GM12878 (cell line): ENCODE data around the gene CNNM1. TPM values are rescaled to one million over a fixed set of nuclear protein-coding genes. Genes with fewer than 3 reads are reported as not detected.
A peak's percentile ranks its signal among the peaks of the same experiment; 100 is the strongest.

Source experiments
- ATAC-seq: fragments of 200-7000 bp; cut with Tn5 transposase; 3 replicates; pipeline ENCODE4 v1.9.1; 2020; ENCODE audit warnings: mild to moderate bottlenecking, moderate library complexity
- BruUV-seq: library from RNA; stranded (reverse); fragments of 400-500 nt; replicated peaks from 2 replicates; lab custom pipeline; 2021; lab: Mats Ljungman, UMichigan
- CTCF ChIA-PET: fragments of 300-600 bp; sonication (Branson Sonifier 250); formaldehyde crosslinking; extraction: SDS; loops from one replicate; lab custom pipeline; 2021; ENCODE audit warnings: inconsistent platforms; lab: Yijun Ruan, JAX
- POLR2A ChIA-PET: fragments of 350-600 bp; formaldehyde crosslinking; extraction: SDS; loops from one replicate; lab custom pipeline; 2021; ENCODE audit warnings: inconsistent platforms; lab: Charles Lee
- RAD21 ChIA-PET: fragments of 300-600 bp; sonication (Branson Sonifier 250); formaldehyde crosslinking; loops from one replicate; lab custom pipeline; 2023; ENCODE audit warnings: antibody characterized with exemption; ENCODE audit not compliant: unreplicated experiment; lab: Charles Lee
- SMC1A ChIA-PET: fragments of 300-600 bp; sonication (Branson Sonifier 250); formaldehyde crosslinking; loops from one replicate; lab custom pipeline; 2023; ENCODE audit not compliant: unreplicated experiment, uncharacterized antibody; lab: Charles Lee
- DNase-seq: peaks from one replicate; pipeline ENCODE4 v3.0.0-alpha.2; 2011; ENCODE audit warnings: low read depth, low spot score
- FAIRE-seq: peaks from 3 replicates; lab custom pipeline; 2011; peaks lifted over from hg19 to GRCh38; lab: Jason Lieb, UNC
- H2AFZ ChIP-seq: 2 replicates; pipeline ENCODE4 v1.6.0; 2011; ENCODE audit warnings: low read depth, low read length, control low read depth; ENCODE audit not compliant: control insufficient read depth
- H3K27ac ChIP-seq: 2 replicates; pipeline ENCODE4 v1.5.1; 2011; ENCODE audit warnings: control low read depth; ENCODE audit not compliant: control insufficient read depth, insufficient read depth
- H3K27me3 ChIP-seq, 2 experiments: replicated peaks in 1 of 2; 2 replicates each; pipeline versions ENCODE4 v1.6.0 to v1.6.1; 2011; ENCODE audit warnings: low read length in 1 of 2; ENCODE audit not compliant: control insufficient read depth in 2 of 2, insufficient read depth in 2 of 2
- H3K36me3 ChIP-seq, 2 experiments: 2 replicates each; pipeline ENCODE4 v1.5.1; 2011; ENCODE audit warnings: low read length in 1 of 2; ENCODE audit not compliant: control insufficient read depth in 2 of 2, insufficient read depth in 2 of 2
- H3K4me1 ChIP-seq: 2 replicates; pipeline ENCODE4 v1.6.1; 2011; ENCODE audit warnings: mild to moderate bottlenecking, low read length, moderate library complexity, mixed read lengths; ENCODE audit not compliant: control insufficient read depth, insufficient read depth
- H3K4me2 ChIP-seq: 2 replicates; pipeline ENCODE4 v1.6.0; 2011; ENCODE audit warnings: control low read depth; ENCODE audit not compliant: control insufficient read depth, insufficient read depth
- H3K4me3 ChIP-seq: fragments of 200-600 bp; sonication (generic); 2 replicates; pipeline ENCODE4 v1.5.1; 2016
- H3K79me2 ChIP-seq: 2 replicates; pipeline ENCODE4 v1.6.0; 2011; ENCODE audit warnings: low read length; ENCODE audit not compliant: control insufficient read depth, insufficient read depth
- H3K9ac ChIP-seq: 2 replicates; pipeline ENCODE4 v1.8.0; 2011; ENCODE audit warnings: low read length, control low read depth, mixed read lengths; ENCODE audit not compliant: control insufficient read depth, insufficient read depth
- H3K9me3 ChIP-seq: replicated peaks from 3 replicates; pipeline ENCODE4 v1.5.1; 2011; ENCODE audit warnings: mild to moderate bottlenecking, low read length; ENCODE audit not compliant: control insufficient read depth, insufficient read depth
- H4K20me1 ChIP-seq: 2 replicates; pipeline ENCODE4 v1.6.0; 2011; ENCODE audit not compliant: control insufficient read depth, insufficient read depth
- CBX3 ChIP-seq: fragments of 200-600 bp; sonication (generic); IDR thresholded peaks from 2 replicates; pipeline ENCODE4 v1.6.1; 2016; ENCODE audit warnings: low read depth, borderline replicate concordance
- GATAD2B ChIP-seq: fragments of 450-650 bp; conservative IDR thresholded peaks from 2 replicates; pipeline ENCODE4 v1.6.1; 2017; ENCODE audit warnings: low read depth, mild to moderate bottlenecking, moderate library complexity
- KDM1A ChIP-seq: fragments of 200-600 bp; sonication (generic); IDR thresholded peaks from 2 replicates; pipeline ENCODE4 v1.6.1; 2016; ENCODE audit warnings: borderline replicate concordance
- MEF2A ChIP-seq: IDR thresholded peaks from 2 replicates; pipeline ENCODE4 v1.6.1; 2011; ENCODE audit warnings: low read depth, mild to moderate bottlenecking, low read length, moderate library complexity; ENCODE audit not compliant: insufficient read depth
- MEF2B ChIP-seq: fragments of 450-650 bp; IDR thresholded peaks from 2 replicates; pipeline ENCODE4 v1.6.1; 2018; ENCODE audit warnings: mild to moderate bottlenecking, moderate library complexity; ENCODE audit not compliant: partially characterized antibody, poor library complexity, severe bottlenecking
- MXI1 ChIP-seq: fragments of 150-350 bp; IDR thresholded peaks from 2 replicates; pipeline ENCODE4 v1.6.1; 2011; ENCODE audit warnings: low read depth, mild to moderate bottlenecking, inconsistent platforms, low read length, improper control_type of control experiment
- NFYA ChIP-seq: IDR thresholded peaks from 2 replicates; pipeline ENCODE4 v1.6.1; 2011; ENCODE audit warnings: low read depth, mild to moderate bottlenecking, low read length, improper control_type of control experiment, borderline replicate concordance
- NR2F1 ChIP-seq: fragments of 450-650 bp; conservative IDR thresholded peaks from 2 replicates; pipeline ENCODE4 v1.6.1; 2017; ENCODE audit warnings: mild to moderate bottlenecking
- PAX8 ChIP-seq: fragments of 450-650 bp; IDR thresholded peaks from 2 replicates; pipeline ENCODE4 v1.6.1; 2017; ENCODE audit warnings: mild to moderate bottlenecking, moderate library complexity
- RB1 ChIP-seq: fragments of 450-650 bp; formaldehyde crosslinking; IDR thresholded peaks from 2 replicates; pipeline ENCODE4 v1.6.1; 2017; ENCODE audit warnings: mild to moderate bottlenecking, borderline replicate concordance
- RBBP5 ChIP-seq: fragments of 200-600 bp; sonication (generic); conservative IDR thresholded peaks from 2 replicates; pipeline ENCODE4 v1.6.1; 2016
- RELA ChIP-seq: fragments of 450-650 bp; IDR thresholded peaks from 2 replicates; pipeline ENCODE4 v1.8.0; 2014; ENCODE audit warnings: borderline replicate concordance; ENCODE audit not compliant: partially characterized antibody
- RUNX3 ChIP-seq: IDR thresholded peaks from 2 replicates; pipeline ENCODE4 v1.6.1; 2012; ENCODE audit warnings: low read length, inconsistent platforms
- ZNF217 ChIP-seq: fragments of 450-650 bp; IDR thresholded peaks from 2 replicates; pipeline ENCODE4 v1.6.1; 2017; ENCODE audit warnings: antibody characterized with exemption, mild to moderate bottlenecking
- ZNF274 ChIP-seq: IDR thresholded peaks from one replicate; pipeline ENCODE4 v1.8.0; 2011; ENCODE audit not compliant: insufficient read length, insufficient read depth
- WGBS: methylation state at CpG from one replicate; pipeline ENCODE4 v1.1.6; 2016; ENCODE audit warnings: low lambda C conversion rate; ENCODE audit not compliant: insufficient replicate concordance, insufficient coverage; ENCODE audit errors: missing lambda C conversion rate; 5-methylcytosine and 5-hydroxymethylcytosine counted together
- in situ Hi-C: fragments of 300-500 bp; cut with MboI; formaldehyde crosslinking; loops from 9 replicates; pipeline ENCODE4 v1.14.3; 2018; ENCODE audit warnings: mixed read lengths
- intact Hi-C: fragments of 100-400 bp; cut with micrococcal nuclease; formaldehyde crosslinking; loops from one replicate; pipeline ENCODE4 v1.14.2; 2022; ENCODE audit not compliant: unreplicated experiment
- polyA plus RNA-seq, 11 experiments: library from polyadenylated mRNA; depleted of rRNA in 4 of 11; unstranded in 6 of 11; stranded (reverse) in 5 of 11; fragments of >200 nt; fragmentation: Nextera tagmentation in 4 of 11; fragmentation: Illumina TruSeq in 1 of 11; extraction: Ambion mirVana in 4 of 11; extraction: Trizol in 1 of 11; gene quantifications; 1 replicate in 1 of 11; 2 replicates in 10 of 11; pipeline versions ENCODE4 v1.2.1 to v1.2.3, GENCODE V29; 2011 to 2016; ENCODE audit warnings: inconsistent platforms in 2 of 11, missing spikeins in 2 of 11, low read depth in 1 of 11
- total RNA-seq, 4 experiments: library from RNA; depleted of rRNA in 3 of 4; stranded (reverse); fragments of >200 nt in 3 of 4; fragmentation: Illumina TruSeq in 1 of 4; extraction: Trizol in 1 of 4; gene quantifications; 2 replicates each; pipeline versions ENCODE4 v1.2.1 to v1.2.3, GENCODE V29; 2013 to 2021

CNNM1 gene
- total and polyA plus RNA-seq, 10 of the 15 experiments (the other 5 are each of a cell fraction or from before 2014, with no cell fraction given) = 0.01 TPM; not detected in 9

DNA sequence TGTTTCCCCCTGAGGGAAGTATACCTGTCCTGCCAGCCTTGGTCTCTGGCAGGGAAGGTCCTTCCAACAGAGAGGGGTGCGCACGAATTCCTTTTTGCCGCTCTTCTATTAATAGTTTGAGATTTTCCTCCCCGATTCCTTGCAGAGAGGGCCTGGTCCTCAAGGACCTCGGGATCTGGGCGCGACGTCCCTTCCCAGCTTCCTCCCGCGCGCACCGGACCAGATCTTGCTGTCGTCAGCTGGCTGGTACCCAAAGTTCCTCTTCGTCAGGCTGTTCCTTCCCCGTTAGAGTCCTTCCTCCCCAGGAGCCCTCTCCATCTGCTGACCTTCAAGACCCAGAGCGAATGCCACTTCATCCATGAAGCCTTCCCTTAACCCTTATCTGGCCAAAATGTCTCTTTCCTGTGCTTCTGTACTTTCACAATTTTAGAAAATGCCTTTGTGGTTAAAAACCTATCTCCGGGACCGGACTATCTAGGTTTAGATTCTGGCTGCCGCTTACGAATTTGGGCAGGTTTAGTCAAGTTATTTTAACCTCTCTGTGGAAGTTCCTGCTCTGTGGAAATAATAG, 102.1 kb downstream of the CNNM1 start (continued):
- TF ChIP-seq PAX8 (no peak), RELA (no peak), MEF2B (no peak), NFYA (no peak), MXI1 (no peak), MEF2A (no peak), RUNX3 (peak; percentile 24; the same call in 1 of the 2 replicates), NR2F1 (peak; percentile 27; the same call in 1 of the 2 replicates), CBX3 (no peak), GATAD2B (no peak)

DNA sequence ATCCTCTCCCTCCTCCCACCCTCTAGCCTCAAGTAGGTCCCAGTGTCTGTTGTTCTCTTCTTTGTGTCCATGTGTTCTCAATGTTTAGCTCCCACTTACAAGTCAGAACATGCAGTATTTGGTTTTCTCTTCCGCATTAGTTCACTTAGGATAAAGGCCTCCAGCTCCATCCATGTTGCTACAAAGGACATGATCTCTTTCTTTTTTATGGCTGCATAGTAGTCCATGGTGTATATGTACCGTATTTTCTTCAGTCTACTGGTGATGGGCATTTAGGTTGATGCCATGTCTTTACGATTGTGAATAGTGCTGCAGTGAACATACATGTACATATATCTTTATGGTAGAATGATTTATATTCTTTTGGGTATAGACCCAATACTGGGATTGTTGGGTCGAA, 102.9 kb downstream of the CNNM1 start:
- no peak for TF ChIP-seq ZNF274
- no peak for TF ChIP-seq KDM1A
- no peak for TF ChIP-seq RBBP5
- no peak for TF ChIP-seq ZNF217
- TF ChIP-seq CBX3 = no peak
- no peak for TF ChIP-seq RB1
- Histone ChIP-seq H3K4me1 (peaks cover 4% of the 10 kb centered on the region; the same call in 1 of the 2 replicates), H3K79me2 (peaks cover 32% of the 10 kb centered on the region), H3K4me2 (peak overlapping the region; percentile 72), H4K20me1 (no peaks in the 10 kb centered on the region), H2AFZ (no peak overlapping the region), H3K27ac (no peak overlapping the region), H3K4me3 (peak overlapping the region; percentile 75), H3K36me3 (no peaks in the 10 kb centered on the region), H3K9me3 (no peaks in the 10 kb centered on the region), H3K27me3 (no peaks in the 10 kb centered on the region), H3K9ac (no peak overlapping the region)
- ATAC-seq (no peak), DNase-seq (no peak), FAIRE-seq (no peak)
- CTCF ChIA-PET = interaction anchor here (0.6 to 2.9 kb wide), 4 partner anchors 17 to 127 kb away, joined by 3 to 18 read pairs (median 4); no protein-coding TSS in a partner anchor
- intact Hi-C loops = no loop called here
- WGBS = 100% methylated on average over 4 of the region's 4 CpGs
- POLR2A ChIA-PET = interaction anchor here (0.7 to 1.1 kb wide), 3 partner anchors 183 to 227 kb away, joined by 3 to 4 read pairs (median 3); partner anchors contain the start of genes ENTPD7 and SLC25A28
- SMC1A ChIA-PET = interaction anchor here (0.6 to 3.0 kb wide), 2 partner anchors 22 to 185 kb away, joined by 3 to 19 read pairs; no protein-coding TSS in a partner anchor
- in situ Hi-C loops = loop anchor here (5.0 kb wide), 2 partner anchors 180 to 280 kb away; no protein-coding TSS in a partner anchor
- RAD21 ChIA-PET = interaction anchor here (0.7 to 1.4 kb wide), 3 partner anchors 180 to 716 kb away, joined by 3 to 4 read pairs (median 4); no protein-coding TSS in a partner anchor
- no TSS peak for BruUV-seq
